Cerebellar cortex (tissue), 1 donor: ENCODE results near the gene MRPS35.
A peak's percentile ranks its signal among the peaks of the same experiment; 100 is the strongest.

Experiments used
- DNase-seq: peaks from one replicate; pipeline ENCODE4 v3.0.0-alpha.2; 2015; ENCODE audit warnings: low spot score

MRPS35 gene

GRCh38 chr12:27710592-27711316 lies at the start of gene MRPS35:
Gene MRPS35 (plus strand): TSS chr12:27710832. CDS start chr12:27710844, 12 bp downstream.
- peak; percentile 86 for DNase-seq

- DNase-seq = no peak
Measured at GRCh38 chr12:27665704-27666103, 44.9 kb upstream of the MRPS35 start.

- DNase-seq = no peak
Measured at GRCh38 chr12:27666510-27666909, 44.1 kb upstream of the MRPS35 start.

GRCh38 chr12:27667540-27667939 lies 43.1 kb upstream of the MRPS35 start:
- no peak for DNase-seq

GRCh38 chr12:27672051-27672450 lies 38.6 kb upstream of the MRPS35 start:
- no peak for DNase-seq

- no peak for DNase-seq
Measured at GRCh38 chr12:27672643-27673042, 38.0 kb upstream of the MRPS35 start.

GRCh38 chr12:27673101-27673718 lies 37.4 kb upstream of the MRPS35 start:
- no peak for DNase-seq

GRCh38 chr12:27674989-27675388 lies 35.6 kb upstream of the MRPS35 start:
- DNase-seq = no peak

GRCh38 chr12:27680619-27681018 lies 30.0 kb upstream of the MRPS35 start:
- DNase-seq = no peak

GRCh38 chr12:27682534-27682933 lies 28.1 kb upstream of the MRPS35 start:
- DNase-seq = no peak

- no peak for DNase-seq
Measured at GRCh38 chr12:27685274-27685673, 25.4 kb upstream of the MRPS35 start.

GRCh38 chr12:27686147-27686546 lies 24.5 kb upstream of the MRPS35 start:
- no peak for DNase-seq

- no peak for DNase-seq
Measured at GRCh38 chr12:27688671-27689070, 22.0 kb upstream of the MRPS35 start.

GRCh38 chr12:27689558-27690180 lies 21.0 kb upstream of the MRPS35 start:
- no peak for DNase-seq

- no peak for DNase-seq
Measured at GRCh38 chr12:27693403-27693802, 17.2 kb upstream of the MRPS35 start.

- DNase-seq = no peak
Measured at GRCh38 chr12:27695556-27696292, 14.9 kb upstream of the MRPS35 start.

- DNase-seq = no peak
Measured at GRCh38 chr12:27696293-27696652, 14.4 kb upstream of the MRPS35 start, which contains the start of gene REP15. Gene REP15 (plus strand): TSS chr12:27696447. CDS start chr12:27696563, 116 bp downstream.

- no peak for DNase-seq
Measured at GRCh38 chr12:27696864-27697564, 13.6 kb upstream of the MRPS35 start.

GRCh38 chr12:27703720-27704452 lies 6.7 kb upstream of the MRPS35 start:
- DNase-seq = peak; percentile 71

- DNase-seq = no peak
Measured at GRCh38 chr12:27705263-27705662, 5.4 kb upstream of the MRPS35 start.

- DNase-seq = no peak
Measured at GRCh38 chr12:27707216-27707615, 3.4 kb upstream of the MRPS35 start.
